HAP-1 (cell line): ENCODE results near the gene YWHAH.

ENCODE experiments used
- DNase-seq, 2 experiments: peaks; one replicate each; pipeline ENCODE4 v3.0.0-alpha.2; 2016 to 2020; ENCODE audit warnings: low spot score in 2 of 2
- H3K27me3 ChIP-seq: fragments of 250-450 bp; sonication (Bioruptor Pico); 2 replicates; pipeline ENCODE4 v1.5.1; 2020; ENCODE audit warnings: low read depth, mild to moderate bottlenecking, moderate library complexity
- H3K36me3 ChIP-seq: fragments of 250-450 bp; sonication (Bioruptor Pico); replicated peaks from 2 replicates; pipeline ENCODE4 v1.5.1; 2020; ENCODE audit warnings: mild to moderate bottlenecking
- H3K4me1 ChIP-seq: fragments of 250-450 bp; sonication (Bioruptor Pico); 2 replicates; pipeline ENCODE4 v1.5.1; 2020; ENCODE audit warnings: mild to moderate bottlenecking
- H3K4me3 ChIP-seq: fragments of 250-450 bp; sonication (Bioruptor Pico); 2 replicates; pipeline ENCODE4 v1.5.1; 2020; ENCODE audit warnings: mild to moderate bottlenecking, moderate library complexity
- H3K9me3 ChIP-seq: fragments of 250-450 bp; sonication (Bioruptor Pico); 2 replicates; pipeline ENCODE4 v1.5.1; 2020; ENCODE audit warnings: mild to moderate bottlenecking, moderate library complexity
- in situ Hi-C: fragments of 300-500 bp; cut with MboI; formaldehyde crosslinking; loops from 3 replicates; pipeline ENCODE4 v1.14.3; 2020; ENCODE audit warnings: low sequenced_read_pairs, inconsistent platforms, mixed read lengths

YWHAH gene

GRCh38 chr22:31987218-31987617, 42.9 kb downstream of the YWHAH start:
- no peaks in the 10 kb centered on the region for H3K4me1 ChIP-seq
- in situ Hi-C loops, result no loop called here
- DNase-seq, result no peak
- no peaks in the 10 kb centered on the region for H3K9me3 ChIP-seq
- H3K27me3 ChIP-seq, result peaks cover 14% of the 10 kb centered on the region
- no peak overlapping the region for H3K4me3 ChIP-seq
- no peaks in the 10 kb centered on the region for H3K36me3 ChIP-seq

GRCh38 chr22:31991102-31991839, 46.9 kb downstream of the YWHAH start:
- H3K4me1 ChIP-seq, result no peaks in the 10 kb centered on the region
- in situ Hi-C loops, result no loop called here
- DNase-seq, result no peak
- H3K4me3 ChIP-seq, result no peak overlapping the region
- H3K9me3 ChIP-seq, result no peaks in the 10 kb centered on the region
- no peaks in the 10 kb centered on the region for H3K36me3 ChIP-seq
- peaks cover 14% of the 10 kb centered on the region for H3K27me3 ChIP-seq

- H3K4me1 ChIP-seq, result no peaks in the 10 kb centered on the region
- no peaks in the 10 kb centered on the region for H3K36me3 ChIP-seq
- no peak for DNase-seq
- no peak overlapping the region for H3K4me3 ChIP-seq
- peaks cover 10% of the 10 kb centered on the region for H3K27me3 ChIP-seq
- H3K9me3 ChIP-seq, result no peaks in the 10 kb centered on the region
- in situ Hi-C loops, result no loop called here
Measured at GRCh38 chr22:31995046-31995445, 50.7 kb downstream of the YWHAH start.

GRCh38 chr22:31995807-31996206, 51.5 kb downstream of the YWHAH start:
- in situ Hi-C loops, result no loop called here
- Histone ChIP-seq H3K4me1 (no peaks in the 10 kb centered on the region), H3K9me3 (no peaks in the 10 kb centered on the region), H3K36me3 (no peaks in the 10 kb centered on the region), H3K4me3 (no peak overlapping the region), H3K27me3 (peaks cover 2% of the 10 kb centered on the region; the same call in 1 of the 2 replicates)
- DNase-seq, result no peak

GRCh38 chr22:31998784-31999385, 54.5 kb downstream of the YWHAH start:
- Histone ChIP-seq H3K4me3 (no peak overlapping the region), H3K27me3 (no peaks in the 10 kb centered on the region), H3K36me3 (no peaks in the 10 kb centered on the region), H3K9me3 (no peaks in the 10 kb centered on the region), H3K4me1 (no peaks in the 10 kb centered on the region)
- in situ Hi-C loops, result no loop called here
- DNase-seq, result no peak

GRCh38 chr22:32000181-32000580, 55.8 kb downstream of the YWHAH start:
- DNase-seq, result no peak

GRCh38 chr22:32005453-32005852, 61.1 kb downstream of the YWHAH start:
- H3K9me3 ChIP-seq, result no peaks in the 10 kb centered on the region
- no peaks in the 10 kb centered on the region; the same call in 1 of the 2 replicates for H3K27me3 ChIP-seq
- H3K36me3 ChIP-seq, result no peaks in the 10 kb centered on the region
- no peaks in the 10 kb centered on the region for H3K4me1 ChIP-seq
- in situ Hi-C loops, result no loop called here
- DNase-seq, result no peak
- no peak overlapping the region for H3K4me3 ChIP-seq

More at GRCh38 chr22:32000181-32000580, 55.8 kb downstream of the YWHAH start:
- Histone ChIP-seq H3K9me3 (no peaks in the 10 kb centered on the region), H3K4me3 (no peak overlapping the region), H3K4me1 (no peaks in the 10 kb centered on the region), H3K27me3 (no peaks in the 10 kb centered on the region), H3K36me3 (no peaks in the 10 kb centered on the region)
- in situ Hi-C loops, result no loop called here
